G401.6 (cell line): ENCODE results near the gene CLIC4.
"Not testable (repeated sequence)": the region's sequence is repeated elsewhere in the genome, so short reads cannot be mapped to it uniquely, and the experiment has no call there.

ENCODE experiments used
- FAIRE-seq: peaks from 2 replicates; lab custom pipeline; 2012; peaks lifted over from hg19 to GRCh38; lab: Jason Lieb, UNC

CLIC4 gene

DNA sequence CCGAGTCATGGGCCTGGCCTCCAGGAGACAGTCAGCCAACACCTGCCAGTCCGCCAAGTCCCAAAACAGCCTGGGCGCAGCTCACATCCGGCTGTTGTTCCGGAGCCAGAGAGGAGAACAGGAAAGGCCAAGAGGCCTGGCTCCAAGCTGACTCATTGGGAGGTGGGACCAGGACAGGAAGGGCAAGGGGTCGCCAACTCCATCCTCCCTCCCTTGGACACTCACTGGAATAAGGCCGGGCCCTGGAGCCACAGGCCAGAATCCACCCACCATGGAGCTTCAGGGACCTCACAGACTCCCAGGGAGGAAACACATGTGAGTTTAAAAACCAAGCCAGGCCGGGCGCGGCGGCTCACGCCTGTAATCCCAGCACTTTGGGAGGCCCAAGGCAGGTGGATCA, 25.1 kb upstream of the CLIC4 start:
- FAIRE-seq = no peak

DNA sequence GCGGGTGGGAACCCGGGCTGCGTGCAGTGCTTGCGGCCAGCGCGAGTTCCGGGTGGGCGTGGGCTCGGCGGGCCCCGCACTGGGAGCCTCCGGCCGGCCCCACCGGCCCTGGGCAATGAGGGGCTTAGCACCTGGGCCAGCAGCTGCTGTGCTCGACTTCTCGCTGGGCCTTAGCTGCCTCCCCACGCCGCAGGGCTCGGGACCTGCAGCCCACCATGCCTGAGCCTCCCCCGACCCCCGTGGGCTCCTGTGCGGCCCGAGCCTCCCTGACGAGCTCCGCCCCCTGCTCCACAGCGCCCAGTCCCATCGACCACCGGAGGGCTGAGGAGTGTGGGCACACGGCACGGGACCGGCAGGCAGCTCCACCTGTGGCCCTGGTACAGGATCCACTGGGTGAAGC, 23.7 kb upstream of the CLIC4 start:
- FAIRE-seq = no peak

GRCh38 chr1:24722073-24723035, 22.9 kb upstream of the CLIC4 start:
- FAIRE-seq = not testable (repeated sequence)

DNA sequence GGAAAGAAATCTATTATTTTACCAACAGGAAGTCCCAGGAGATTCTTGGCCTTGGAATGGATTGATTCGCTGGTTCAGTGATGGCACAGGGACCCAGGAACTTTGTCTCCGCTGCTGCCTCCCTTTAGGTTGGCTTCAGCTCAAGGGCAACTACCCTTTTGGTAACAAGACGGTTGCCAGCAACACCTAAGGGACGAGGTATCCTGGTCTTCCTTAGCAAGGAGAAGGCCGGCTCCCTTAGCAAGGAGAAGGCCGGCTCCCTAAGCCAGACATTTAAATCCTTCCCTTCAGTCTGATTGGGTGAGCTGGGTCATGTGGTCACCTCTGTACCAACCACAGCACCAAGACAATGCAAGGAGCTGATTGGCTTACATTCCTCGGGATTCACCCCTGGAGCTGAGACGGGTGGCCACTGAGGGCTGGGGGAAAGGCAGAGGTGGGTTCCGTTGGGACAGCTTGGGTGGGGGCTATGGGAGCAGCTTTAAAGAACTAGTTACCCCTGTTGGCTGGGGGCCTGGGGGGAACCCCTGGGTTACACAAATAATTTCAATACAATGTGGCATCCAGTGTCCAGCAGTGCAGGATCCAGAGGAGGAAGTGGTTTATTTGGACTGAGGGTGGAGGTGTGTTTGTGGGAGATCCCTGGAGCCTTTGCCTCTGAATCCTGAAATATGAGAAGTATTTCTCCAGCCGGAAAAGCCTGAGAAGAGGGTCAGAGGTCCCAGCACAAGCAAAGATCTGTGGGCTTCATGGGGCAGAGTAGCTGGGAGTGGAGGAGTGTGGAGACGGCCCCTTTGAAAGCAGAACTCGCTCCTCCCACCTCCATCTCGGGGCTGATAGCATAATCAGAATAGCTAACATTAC, 20.7 kb upstream of the CLIC4 start:
- FAIRE-seq = no peak

DNA sequence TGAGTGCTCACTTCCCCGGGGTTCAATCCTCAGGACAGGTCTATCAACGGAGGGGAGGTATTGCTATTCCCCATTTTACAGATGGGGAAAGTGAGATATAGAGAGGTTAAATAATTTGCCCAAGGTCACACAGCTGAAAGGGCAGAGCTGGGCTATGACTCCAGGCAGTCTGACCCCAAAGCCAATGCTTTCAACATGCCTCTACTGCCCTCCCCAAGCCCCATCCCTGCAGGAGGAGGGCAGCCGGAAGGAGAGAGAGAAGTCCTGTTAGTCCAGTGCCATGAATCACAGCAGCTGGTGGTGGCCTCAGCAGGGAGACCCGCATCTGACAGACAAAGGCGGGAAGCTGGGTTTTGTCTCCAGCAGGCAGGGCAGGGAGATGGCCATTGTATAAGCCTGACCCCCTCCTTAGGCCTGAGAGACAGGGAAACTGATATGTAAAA, 20.0 kb upstream of the CLIC4 start:
- no peak for FAIRE-seq

DNA sequence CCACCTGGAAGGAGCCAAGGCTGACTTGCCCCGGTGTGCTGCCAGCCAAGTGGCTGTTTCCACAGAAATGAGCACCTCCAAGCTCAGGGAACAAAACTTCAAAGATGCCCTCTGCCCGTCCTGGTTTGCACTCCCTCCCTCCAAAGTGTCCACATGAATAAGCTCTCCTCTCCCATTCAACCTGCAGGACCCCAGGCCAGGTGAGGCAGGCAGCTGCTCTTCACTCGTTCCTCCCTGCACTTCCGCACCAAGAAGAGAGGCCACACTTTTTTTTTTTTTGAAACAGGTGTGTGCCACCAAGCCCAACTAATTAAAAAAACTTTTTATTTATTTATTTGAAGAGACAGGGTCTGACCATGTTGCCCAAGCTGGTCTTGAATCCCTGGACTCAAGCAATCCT, 18.5 kb upstream of the CLIC4 start:
- FAIRE-seq = no peak

DNA sequence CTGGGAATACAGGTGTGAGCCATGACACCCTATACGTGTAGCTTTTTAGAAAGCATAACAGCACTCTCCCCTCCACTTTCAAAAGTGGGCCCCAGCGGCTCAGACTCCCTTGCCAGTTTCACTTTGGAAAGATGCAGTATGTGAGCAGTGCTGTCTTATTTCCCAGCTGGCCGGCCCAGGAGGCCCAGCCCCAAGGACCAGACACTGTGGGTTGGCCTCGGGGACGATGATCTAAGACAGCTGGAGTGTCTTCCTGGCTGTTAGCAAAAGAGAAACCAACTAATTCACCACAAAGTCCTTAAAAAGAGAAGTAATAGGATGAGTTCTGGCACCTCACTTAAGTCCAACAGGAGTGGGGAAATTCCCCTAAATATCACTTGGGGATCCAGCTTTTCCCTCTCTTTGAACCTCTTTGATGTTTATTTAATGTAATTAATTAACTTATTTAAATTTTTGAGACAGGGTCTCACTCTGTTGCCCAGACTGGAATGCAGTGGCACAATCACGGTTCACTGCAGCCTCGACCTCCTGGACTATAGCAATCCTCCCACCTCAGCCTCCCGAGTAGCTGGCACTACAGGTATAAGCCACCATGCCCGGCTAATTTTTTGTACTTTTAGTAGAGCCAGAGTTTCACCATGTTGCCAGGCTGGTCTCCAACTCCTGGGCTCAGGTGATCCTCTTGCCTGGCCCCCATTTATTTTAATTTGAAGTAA, 17.6 kb upstream of the CLIC4 start:
- no peak for FAIRE-seq

GRCh38 chr1:24728982-24729381, 16.3 kb upstream of the CLIC4 start:
- FAIRE-seq = no peak

DNA sequence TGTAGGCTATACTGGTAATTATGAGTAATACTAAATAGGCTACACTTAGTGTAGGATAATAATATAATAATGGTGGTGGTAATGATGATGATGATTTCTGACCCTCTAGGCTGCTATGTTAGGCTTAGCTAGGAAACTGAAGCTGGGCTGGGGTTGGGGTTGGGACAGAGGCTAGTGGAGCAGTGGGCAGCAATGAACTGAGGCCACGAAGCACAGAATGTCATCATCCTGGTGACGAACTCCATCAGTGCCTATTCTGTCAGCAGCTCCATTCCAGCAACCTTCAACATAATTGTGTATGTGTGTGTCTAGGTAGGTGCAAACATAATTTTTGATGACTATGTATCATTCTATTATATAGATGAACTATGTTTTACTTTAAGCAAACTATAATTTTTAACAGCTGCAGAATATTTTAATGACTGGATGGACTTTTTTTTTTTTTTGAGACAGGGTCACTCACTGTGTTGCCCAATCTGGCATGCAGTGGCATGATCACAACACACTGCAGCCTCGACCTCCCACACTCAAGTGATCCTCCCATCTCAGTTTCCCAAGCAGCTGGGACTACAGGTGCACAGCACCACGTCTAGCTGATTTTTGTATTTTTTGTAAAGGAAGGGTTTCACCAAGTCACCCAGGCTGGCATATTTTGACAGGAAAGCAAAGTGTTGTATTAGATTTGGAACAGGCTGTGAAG, 12.9 kb upstream of the CLIC4 start:
- no peak for FAIRE-seq

DNA sequence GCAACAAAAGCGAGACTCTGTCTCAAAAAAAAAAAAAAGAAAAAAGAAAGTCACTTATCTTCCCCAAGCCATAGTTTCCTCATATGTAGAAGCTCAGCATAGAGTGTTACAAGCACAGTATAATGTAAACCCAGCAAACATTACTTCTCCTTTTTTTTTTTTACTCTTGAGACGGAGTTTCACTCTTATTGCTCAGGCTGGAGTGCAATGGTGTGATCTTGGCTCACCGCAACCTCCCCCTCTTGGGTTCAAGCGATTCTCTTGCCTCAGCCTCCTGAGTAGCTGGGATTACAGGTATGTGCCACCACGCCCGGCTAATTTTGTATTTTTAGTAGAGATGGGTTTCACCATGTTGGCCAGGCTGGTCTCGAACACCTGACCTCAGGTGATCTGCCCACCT, 11.9 kb upstream of the CLIC4 start:
- not testable (repeated sequence) for FAIRE-seq

GRCh38 chr1:24735156-24735508, 10.1 kb upstream of the CLIC4 start:
- no peak for FAIRE-seq

GRCh38 chr1:24735509-24736375, 9.5 kb upstream of the CLIC4 start:
- FAIRE-seq = no peak

DNA sequence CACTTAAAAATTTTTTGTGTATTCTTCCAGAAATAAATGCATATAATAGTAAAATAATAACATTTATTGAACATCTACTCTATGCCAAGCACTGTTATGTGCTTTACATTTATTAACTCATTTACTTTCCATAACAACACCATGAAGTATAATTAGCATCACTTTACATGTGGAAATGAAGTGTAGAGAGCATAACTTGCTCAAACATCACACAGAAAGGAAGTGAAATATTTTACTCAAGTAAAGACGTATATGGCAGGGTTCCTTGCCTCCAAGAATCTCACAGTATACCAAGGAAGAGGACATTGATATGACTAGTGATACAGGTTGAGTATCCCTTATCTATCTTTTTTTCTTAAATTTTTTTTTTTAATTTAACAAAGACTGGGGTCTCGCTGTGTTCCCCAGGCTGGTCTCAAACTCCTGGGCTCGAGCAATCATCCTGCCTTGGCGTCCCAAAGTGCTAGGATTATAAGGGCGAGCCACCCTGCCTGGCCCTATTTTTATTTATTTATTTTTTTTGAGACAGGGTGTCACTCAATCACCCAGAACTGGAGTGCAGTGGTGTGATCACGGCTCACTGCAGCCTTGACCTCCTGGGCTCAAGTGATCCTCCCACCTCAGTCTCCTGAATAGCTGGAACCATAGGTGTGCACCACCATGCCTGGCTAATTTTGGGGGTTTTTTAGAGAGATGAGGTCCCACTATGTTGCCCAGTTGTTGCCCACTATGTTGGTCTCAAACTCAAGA, 7.7 kb upstream of the CLIC4 start:
- no peak for FAIRE-seq

GRCh38 chr1:24739241-24739640, 6.0 kb upstream of the CLIC4 start:
- no peak for FAIRE-seq

GRCh38 chr1:24742090-24742938, 2.9 kb upstream of the CLIC4 start:
- FAIRE-seq = peak; percentile 78

DNA sequence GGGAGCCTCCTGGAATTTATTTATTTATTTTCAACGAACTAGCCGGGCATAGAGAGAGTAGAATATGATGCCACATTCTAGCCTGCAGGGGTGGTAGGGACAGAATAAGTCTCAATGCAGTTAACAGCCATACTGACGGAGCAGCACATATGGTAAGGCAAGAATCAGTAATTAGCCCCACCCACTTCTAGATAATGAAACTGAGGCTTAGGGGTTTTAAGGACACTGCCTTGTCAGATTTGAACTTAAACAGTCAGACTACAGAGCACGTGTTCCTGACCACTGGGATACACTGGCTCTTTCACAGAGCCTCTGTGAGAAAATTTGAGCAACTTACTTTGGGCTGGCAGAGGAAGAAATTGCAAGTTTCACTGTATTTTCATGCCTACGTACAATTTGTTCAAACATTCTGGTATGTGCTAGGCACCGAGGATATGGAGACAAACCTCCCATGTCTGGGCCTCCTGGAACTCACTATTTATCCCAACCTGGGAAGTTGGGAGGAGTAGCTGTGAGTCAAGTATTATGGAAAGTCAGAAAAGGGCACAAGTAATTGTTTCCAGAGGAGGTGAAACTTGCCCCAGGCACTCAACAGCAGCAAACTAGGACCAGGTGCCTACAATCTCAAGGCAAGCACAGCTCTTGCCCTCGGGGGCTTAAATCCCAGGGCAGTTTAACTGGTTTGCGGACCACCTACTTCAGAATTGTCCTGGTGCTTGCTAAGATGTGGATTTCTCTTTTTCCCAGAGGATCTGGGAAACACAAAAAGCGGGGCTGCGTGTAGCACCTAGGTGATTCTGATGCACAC, 1.6 kb upstream of the CLIC4 start:
- no peak for FAIRE-seq

GRCh38 chr1:24745711-24746413, 615 bp downstream of the CLIC4 start:
- FAIRE-seq = no peak
